ENCODE results near the gene RHOBTB1. TPM values are rescaled to one million over a fixed set of nuclear protein-coding genes. Genes with fewer than 3 reads are reported as not detected.

Gene RHOBTB1
- total RNA-seq, 1 donor from 2014 or later: 15.8 TPM

DNA sequence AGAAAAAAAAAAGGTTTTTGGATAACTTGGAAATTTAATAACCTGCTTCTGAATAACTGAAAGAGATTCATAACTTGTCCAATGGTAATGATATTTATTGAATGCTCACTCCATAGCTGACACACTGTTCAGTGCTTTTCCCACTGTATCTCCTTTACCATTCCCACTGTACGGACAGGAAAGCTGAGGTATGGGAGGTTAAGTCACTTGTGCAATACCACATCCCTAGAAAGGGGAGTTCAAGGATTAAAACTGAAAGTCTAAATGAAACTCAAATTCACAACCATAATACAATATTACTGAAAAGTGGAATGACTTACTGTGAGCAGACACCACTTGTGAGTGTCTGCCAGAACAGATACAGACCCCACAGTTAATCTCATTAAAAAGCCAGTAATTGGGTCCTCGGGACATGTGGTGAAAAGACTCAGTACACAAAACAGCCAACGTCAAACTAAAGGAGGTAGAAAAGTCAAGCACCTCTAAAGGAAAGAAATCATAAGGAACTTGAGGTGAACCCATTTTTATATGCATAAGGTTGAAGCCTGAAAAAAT is 13.8 kb upstream of the RHOBTB1 start:
- no peak overlapping the region for H3K27ac Mint-ChIP-seq (ENCODE audit: unreplicated experiment)
- H3K4me1 Mint-ChIP-seq: no peaks in the 10 kb centered on the region
- no peak for TF ChIP-seq CTCF (conservative IDR thresholded peaks at IDR 0.05)

DNA sequence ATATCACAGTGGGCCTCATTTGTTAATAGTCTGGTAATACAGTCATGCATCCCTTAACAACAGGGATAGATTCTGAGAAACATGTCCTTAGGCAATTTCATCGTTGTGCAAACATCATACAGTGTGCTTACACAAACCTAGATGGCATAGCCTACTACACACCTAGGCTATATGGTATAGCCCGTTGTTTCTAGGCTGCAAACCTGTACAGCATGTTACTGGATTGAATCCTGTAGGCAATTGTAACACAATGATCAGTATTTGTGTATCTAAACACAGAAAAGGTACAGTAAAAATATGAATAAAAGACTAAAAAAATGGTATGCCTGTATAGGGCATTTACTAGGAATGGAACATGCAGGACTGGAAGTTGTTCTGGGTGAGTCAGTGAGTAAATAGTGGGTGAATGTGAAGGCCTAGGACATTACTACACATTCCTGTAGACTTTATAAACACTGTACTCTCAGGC is 12.0 kb upstream of the RHOBTB1 start:
- no peak for TF ChIP-seq CTCF (conservative IDR thresholded peaks at IDR 0.05)
- no peaks in the 10 kb centered on the region for H3K36me3 Mint-ChIP-seq (ENCODE audit: low read depth)
- no peak overlapping the region for H3K4me3 Mint-ChIP-seq
- H3K4me1 Mint-ChIP-seq: no peaks in the 10 kb centered on the region
- no peak overlapping the region for H3K27ac Mint-ChIP-seq (ENCODE audit: unreplicated experiment)
- no peaks in the 10 kb centered on the region for H3K9me3 Mint-ChIP-seq
- H3K27me3 Mint-ChIP-seq (ENCODE audit: low read depth): no peaks in the 10 kb centered on the region
- DNase-seq (ENCODE audit: low read depth, low spot score): no peak

More for the DNA sequence above, 13.8 kb upstream of the RHOBTB1 start:
- H3K9me3 Mint-ChIP-seq: no peaks in the 10 kb centered on the region
- no peak for DNase-seq (ENCODE audit: low read depth, low spot score)
- no peak overlapping the region for H3K4me3 Mint-ChIP-seq
- H3K36me3 Mint-ChIP-seq (ENCODE audit: low read depth): no peaks in the 10 kb centered on the region
- no peaks in the 10 kb centered on the region for H3K27me3 Mint-ChIP-seq (ENCODE audit: low read depth)

DNA sequence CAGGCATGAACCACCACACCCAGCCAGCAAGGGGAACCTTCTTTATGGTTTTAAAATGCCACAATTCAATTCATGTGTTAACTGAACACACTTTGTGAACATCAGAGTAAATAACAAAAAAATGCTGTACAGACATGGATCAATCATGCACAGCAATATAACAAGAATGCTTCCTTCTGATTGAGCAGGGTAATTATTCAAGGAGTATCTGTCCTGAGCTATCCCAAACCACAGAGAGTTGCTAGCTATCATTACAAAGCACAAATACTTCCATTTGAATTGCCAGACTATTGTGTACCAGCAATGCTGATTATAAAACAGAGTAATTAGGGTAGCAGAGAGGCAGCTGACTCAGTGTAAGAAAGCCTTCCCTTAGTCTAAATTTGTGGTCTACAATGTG is 11.3 kb upstream of the RHOBTB1 start:
- DNase-seq (ENCODE audit: low read depth, low spot score): no peak
- Mint-ChIP-seq H3K36me3 (ENCODE audit: low read depth) (no peaks in the 10 kb centered on the region), H3K9me3 (no peaks in the 10 kb centered on the region), H3K4me3 (no peak overlapping the region), H3K27me3 (ENCODE audit: low read depth) (no peaks in the 10 kb centered on the region), H3K27ac (ENCODE audit: unreplicated experiment) (no peak overlapping the region), H3K4me1 (no peaks in the 10 kb centered on the region)
- no peak for TF ChIP-seq CTCF (conservative IDR thresholded peaks at IDR 0.05)

GRCh38 chr10:60954035-60954434 is 10.1 kb upstream of the RHOBTB1 start:
- H3K27me3 Mint-ChIP-seq (ENCODE audit: low read depth): no peaks in the 10 kb centered on the region
- no peaks in the 10 kb centered on the region for H3K9me3 Mint-ChIP-seq
- no peaks in the 10 kb centered on the region for H3K4me1 Mint-ChIP-seq
- no peak overlapping the region for H3K27ac Mint-ChIP-seq (ENCODE audit: unreplicated experiment)
- no peak overlapping the region for H3K4me3 Mint-ChIP-seq
- no peaks in the 10 kb centered on the region for H3K36me3 Mint-ChIP-seq (ENCODE audit: low read depth)
- TF ChIP-seq CTCF (conservative IDR thresholded peaks at IDR 0.05): no peak
- DNase-seq (ENCODE audit: low read depth, low spot score): no peak

GRCh38 chr10:60953420-60953819 is 9.4 kb upstream of the RHOBTB1 start:
- DNase-seq (ENCODE audit: low read depth, low spot score): no peak
- no peaks in the 10 kb centered on the region for H3K36me3 Mint-ChIP-seq (ENCODE audit: low read depth)
- no peak overlapping the region for H3K4me3 Mint-ChIP-seq
- no peaks in the 10 kb centered on the region for H3K4me1 Mint-ChIP-seq
- H3K27ac Mint-ChIP-seq (ENCODE audit: unreplicated experiment): no peak overlapping the region
- TF ChIP-seq CTCF (conservative IDR thresholded peaks at IDR 0.05): no peak
- H3K27me3 Mint-ChIP-seq (ENCODE audit: low read depth): no peaks in the 10 kb centered on the region
- H3K9me3 Mint-ChIP-seq: no peaks in the 10 kb centered on the region
